GM18511 (cell line): ENCODE measurements around the gene SLC16A8.
"Not testable (repeated sequence)": the region's sequence is repeated elsewhere in the genome, so short reads cannot be mapped to it uniquely, and the experiment has no call there.

Source experiments
- ATAC-seq: cut with Tn5 transposase; IDR thresholded peaks from one replicate; pipeline ENCODE4 v1.9.1; 2021; ENCODE audit warnings: mild to moderate bottlenecking, moderate library complexity; ENCODE audit not compliant: unreplicated experiment

SLC16A8 gene

DNA sequence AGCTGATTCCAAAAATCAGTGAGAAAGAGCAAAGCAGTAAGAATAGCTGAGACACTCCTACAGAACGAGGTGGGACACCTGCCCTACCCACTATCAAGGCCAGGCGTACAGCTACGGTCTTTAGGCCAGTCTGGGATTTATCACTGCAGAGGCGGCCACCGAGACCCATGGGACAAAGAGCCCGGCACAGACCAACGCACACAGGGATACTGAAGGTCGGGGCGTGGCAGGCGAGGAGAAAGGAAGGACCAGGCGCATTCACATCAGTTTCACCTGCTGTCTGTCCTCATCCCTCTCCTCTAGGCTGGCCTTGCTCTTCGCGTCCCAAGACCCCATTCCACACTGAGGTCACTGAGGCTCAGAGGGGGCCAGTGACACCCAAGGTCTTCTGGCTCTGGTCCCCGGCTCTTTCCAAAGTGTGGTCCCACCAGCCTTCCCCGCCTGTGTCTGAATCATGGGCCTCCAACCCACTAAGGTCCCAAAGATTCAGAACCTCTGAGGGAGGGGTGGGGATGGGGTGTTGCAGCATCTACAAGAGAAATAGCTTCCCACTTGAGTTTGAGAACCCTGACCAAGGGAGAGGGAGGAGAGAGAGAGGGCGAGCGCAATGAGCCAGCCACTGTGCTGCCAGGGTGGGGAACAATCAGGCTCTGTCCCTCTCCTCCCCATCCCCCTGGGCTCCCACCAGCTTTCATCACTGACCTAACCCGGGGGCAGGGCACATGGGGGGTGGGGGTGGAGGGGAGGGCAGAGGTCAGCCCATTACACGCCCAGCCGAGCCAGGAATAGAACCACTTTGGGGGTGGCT, 34.0 kb downstream of the SLC16A8 start:
- no peak for ATAC-seq

DNA sequence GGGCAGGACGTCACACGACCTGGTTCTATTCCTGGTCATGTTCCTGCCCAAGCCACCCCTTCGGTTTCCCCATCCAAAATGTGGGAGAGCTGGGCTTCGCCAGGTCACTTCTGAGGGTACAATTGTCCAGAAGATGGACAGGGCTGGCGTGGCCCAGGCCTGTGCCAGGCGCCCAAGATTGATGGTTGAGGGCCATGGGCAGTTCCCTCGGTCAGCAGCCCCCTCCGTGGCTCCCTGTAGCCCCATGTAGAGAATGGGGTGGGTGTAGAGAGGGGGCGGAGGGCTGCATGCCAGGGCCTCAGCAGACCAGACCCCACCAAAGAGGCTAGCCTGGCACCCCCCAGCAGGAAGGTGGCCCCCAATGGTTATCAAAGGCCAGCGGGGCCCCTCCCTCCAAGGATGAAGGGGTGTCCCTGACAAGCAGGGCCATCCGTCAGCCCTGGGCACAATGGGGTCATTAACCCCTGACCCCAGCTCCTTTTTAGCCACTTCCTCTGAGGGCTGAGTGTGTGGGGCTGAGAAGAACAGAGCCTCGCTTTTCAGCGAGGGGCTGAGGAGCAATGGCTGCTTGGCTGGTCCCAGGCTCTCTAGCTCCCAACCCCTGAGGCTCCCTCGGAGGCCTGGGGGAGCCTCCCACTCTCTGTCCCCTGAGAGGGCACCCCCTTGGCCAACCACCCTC, 37.8 kb downstream of the SLC16A8 start:
- ATAC-seq = no peak

GRCh38 chr22:38043151-38044039, 40.6 kb downstream of the SLC16A8 start:
- no peak for ATAC-seq

GRCh38 chr22:38042488-38042790, 41.5 kb downstream of the SLC16A8 start:
- no peak for ATAC-seq

- no peak for ATAC-seq
Measured at GRCh38 chr22:38041760-38042487, 42.1 kb downstream of the SLC16A8 start.

- no peak for ATAC-seq
Measured at GRCh38 chr22:38040953-38041759, 42.8 kb downstream of the SLC16A8 start.

GRCh38 chr22:38038890-38039812, 44.8 kb downstream of the SLC16A8 start:
- no peak for ATAC-seq

- no peak for ATAC-seq
Measured at GRCh38 chr22:38038426-38038825, 45.6 kb downstream of the SLC16A8 start.

GRCh38 chr22:38037367-38038150, 46.4 kb downstream of the SLC16A8 start:
- ATAC-seq = not testable (repeated sequence)

DNA sequence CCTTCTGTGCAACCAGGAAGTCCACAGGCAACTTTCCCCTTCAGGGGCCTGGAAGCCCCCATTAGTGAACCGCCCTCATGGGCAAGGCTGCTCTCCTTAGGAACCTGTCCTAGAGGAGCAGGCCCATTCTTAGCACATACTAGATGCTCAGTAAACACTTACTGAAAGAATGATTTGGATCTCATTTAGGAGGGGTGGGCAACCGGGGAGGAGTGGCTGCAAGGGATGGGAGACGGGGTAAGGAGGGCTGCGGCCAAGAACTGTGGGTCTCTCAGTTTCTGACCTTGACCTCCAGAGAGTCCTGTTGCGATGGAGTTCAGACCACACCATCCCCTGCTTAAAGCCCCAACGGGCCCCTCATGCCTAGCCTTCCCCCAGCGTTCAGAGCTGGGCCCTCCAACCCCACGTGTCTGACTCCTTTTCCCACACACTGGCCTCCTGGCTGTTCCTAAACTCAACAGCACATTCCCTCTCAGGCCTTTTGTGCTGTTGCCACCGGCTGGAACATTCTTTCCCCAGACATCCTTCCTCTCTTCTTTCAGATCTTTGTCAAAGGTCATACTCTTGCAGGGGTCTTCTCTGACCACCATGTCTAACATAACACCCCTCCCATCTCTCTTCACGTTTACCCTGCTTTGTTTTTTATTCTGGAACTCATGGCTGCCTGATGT, 47.5 kb downstream of the SLC16A8 start:
- ATAC-seq = no peak

- no peak for ATAC-seq
Measured at GRCh38 chr22:38035530-38035885, 48.5 kb downstream of the SLC16A8 start.

DNA sequence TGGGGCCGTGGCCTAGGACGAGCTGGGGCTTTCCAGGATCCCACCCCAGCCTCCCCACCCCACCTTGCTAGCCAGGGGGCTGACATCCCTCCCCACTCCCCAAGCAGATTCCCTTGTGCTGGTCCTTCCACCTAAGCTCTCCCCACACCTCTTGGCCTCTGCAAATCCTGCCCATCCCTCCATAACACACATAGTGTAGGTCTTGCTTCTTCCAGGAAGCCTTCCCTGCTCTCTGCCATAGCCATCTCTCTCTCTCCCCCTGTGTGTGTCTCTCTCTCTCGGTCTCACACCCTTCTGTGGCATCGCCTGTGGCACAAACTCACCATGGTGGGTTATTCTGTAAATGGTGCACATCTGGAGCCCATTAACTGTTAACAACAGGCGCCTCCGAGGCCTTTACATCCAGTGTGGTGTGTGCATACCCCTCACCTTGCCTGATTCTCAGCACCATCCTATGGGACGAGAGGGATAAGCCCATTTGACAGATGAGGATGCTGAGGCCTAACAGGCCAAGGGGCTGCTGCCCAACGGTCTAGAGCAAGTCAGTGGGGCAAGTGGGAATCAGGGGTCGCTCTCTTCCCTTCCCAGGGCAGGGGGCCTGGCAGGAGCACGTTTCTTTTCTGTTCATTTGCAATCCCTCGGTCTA, 49.0 kb downstream of the SLC16A8 start:
- ATAC-seq = no peak

DNA sequence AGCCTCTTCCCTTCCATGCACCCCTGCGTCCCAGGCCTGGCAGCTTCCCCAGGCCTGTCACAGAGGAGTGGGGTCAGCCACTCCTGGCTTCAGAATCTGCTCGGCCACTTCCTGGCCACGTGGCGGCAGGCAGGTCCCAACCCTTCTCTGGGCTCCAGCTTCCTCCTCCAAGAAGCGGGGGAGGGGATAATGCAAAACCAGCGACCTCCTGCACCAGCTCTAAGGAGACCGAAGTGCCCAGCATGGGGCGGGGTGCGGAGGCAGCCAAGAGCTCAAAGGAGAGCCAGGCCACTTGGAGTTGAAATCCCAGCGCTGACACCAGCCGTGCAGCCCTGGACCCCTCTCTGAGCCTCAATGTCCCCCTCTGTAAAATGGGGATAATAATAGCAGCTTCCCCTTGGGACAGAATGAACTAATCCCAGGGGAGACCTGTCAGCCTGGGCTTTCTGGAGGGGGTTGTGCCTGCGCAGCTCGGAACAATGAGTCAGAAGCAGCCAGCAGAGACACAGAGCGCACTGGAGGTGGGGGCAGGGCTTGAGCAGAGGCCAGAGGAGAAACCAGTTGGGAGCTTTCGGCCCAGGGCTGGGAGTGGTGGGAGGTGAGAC, 49.6 kb downstream of the SLC16A8 start:
- no peak for ATAC-seq

DNA sequence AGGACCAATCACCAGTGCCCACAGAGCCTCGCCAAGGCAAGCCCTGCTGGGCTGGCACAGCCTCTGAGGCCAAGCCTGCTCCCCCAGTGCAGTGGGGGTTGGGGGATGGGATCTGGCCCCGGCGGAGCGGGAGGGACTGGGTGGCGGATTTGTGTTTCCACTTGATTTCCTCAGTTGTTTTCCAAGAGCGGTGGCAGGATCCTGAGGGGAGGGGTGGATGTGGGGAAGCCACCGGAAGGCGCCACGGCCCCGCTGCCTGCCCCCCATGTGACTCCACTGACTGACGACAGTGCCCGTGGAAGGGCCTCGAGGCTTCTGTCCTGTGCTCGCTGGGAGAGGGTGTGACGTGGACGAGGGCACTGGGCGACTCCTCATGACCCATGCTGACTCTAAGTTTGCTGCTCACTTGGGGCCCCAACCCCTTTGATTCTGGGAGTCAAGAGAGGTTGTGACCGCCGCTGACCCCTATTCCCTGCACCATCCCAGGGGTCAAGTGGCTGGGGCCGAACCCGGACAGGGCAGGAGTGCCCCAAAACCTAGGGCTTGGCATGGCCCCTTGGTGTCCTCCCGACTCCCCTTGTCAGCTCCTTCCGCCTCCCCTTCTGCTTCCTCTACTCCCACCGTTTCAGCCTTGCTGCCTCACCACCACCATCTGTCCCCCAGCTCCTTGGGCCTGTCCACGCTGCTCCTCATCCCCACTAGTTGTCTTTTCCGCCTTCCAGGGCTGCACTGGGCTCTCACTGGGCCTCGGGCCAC, 50.3 kb downstream of the SLC16A8 start:
- ATAC-seq = no peak

GRCh38 chr22:38032681-38033521, 51.1 kb downstream of the SLC16A8 start:
- no peak for ATAC-seq
